ENCODE data around the gene FGD2.
"Not testable (repeated sequence)": the region's sequence is repeated elsewhere in the genome, so short reads cannot be mapped to it uniquely, and the experiment has no call there.

Gene FGD2

GRCh38 chr6:37043091-37043490 lies 37.6 kb downstream of the FGD2 start:
- DNase-seq = not testable (repeated sequence)

DNA sequence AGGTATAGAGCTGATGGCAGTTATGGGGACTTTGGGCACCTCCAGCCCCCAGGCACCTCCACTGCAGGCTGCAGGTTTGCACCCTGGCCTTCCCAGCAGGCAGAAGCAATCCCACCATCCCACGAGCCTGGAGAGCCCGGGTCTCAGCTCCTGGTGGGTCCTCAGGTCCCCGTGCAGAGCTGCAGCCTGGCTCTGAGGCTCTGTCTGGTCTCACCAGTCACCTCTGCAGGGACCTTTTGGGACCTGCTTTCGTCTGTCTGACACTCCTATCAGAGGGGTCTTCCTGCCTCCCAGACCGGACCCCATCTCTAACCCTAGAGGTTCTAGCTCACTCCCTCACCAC lies 41.9 kb downstream of the FGD2 start:
- DNase-seq = no peak

- no peak for DNase-seq
These were observed 42.4 kb downstream of the FGD2 start for GRCh38 chr6:37047689-37048402.

DNA sequence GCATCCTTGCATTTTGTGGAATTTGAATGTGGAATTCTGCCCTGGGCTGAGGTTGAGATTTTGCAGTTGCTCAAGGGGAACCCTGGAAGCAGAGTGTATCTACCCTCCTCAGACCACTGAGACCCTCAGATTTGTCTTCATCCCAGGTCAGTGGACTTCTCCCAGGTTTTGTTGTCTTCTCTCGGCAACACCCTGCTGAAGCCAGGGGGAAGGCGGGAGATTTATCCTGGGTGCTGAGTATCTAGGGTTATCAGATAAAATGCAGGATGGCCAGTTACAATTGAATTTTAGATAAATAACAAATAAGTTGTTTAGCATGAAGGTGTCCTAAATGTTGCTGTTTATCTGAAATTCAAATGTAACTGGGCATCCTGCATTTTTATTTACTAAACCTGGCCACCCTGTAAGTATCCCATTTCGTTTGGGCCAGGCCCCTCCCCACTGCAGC lies 43.0 kb downstream of the FGD2 start:
- no peak for DNase-seq

GRCh38 chr6:37048851-37049757 lies 43.6 kb downstream of the FGD2 start:
- peak; percentile 70 for DNase-seq

- DNase-seq = no peak
These were observed 44.2 kb downstream of the FGD2 start for GRCh38 chr6:37049758-37050044.

DNA sequence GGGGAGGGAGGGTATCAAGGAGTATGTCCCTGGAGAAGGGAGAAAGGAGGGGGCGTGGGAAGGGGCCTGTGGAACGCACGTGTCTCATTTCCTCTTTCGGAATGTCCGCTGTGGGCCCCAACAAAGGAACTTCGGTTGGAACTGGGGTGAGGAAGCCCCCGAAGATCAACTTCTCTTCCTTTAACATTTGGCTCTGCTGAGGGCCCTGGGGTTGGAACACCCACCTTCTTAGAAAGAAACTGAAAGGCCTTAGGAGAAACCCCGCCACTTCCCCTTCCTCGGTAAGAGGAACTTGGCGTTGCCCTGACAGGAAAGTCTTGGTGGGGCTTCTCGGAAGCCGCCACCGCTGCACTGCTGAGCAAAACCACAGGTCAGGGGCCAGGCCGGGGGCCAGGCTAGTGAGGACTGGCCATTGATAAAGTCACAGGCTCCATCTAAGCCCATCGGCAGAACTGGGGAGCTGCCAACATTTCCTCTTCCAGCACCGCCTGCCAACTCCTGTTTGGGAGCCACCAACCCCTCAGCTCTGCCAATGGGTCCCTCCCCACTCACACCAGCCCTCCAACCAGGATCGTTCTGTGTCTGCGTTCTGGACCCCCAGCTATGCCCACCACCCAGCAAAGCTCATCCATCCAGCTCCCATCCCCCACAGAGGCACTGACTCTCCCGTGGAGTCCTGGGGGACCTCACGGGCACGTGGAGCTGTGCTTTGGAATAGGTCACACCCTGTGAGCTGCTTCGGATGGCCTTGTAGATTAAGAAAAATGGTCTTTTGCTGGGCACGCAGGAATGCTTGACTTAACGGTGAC lies 44.8 kb downstream of the FGD2 start:
- DNase-seq = peak; percentile 67

- no peak for DNase-seq
These were observed 45.3 kb downstream of the FGD2 start for GRCh38 chr6:37050854-37051137.

GRCh38 chr6:37051138-37052026 lies 45.9 kb downstream of the FGD2 start:
- peak; percentile 85 for DNase-seq

GRCh38 chr6:37052027-37052628 lies 46.7 kb downstream of the FGD2 start:
- no peak for DNase-seq

DNA sequence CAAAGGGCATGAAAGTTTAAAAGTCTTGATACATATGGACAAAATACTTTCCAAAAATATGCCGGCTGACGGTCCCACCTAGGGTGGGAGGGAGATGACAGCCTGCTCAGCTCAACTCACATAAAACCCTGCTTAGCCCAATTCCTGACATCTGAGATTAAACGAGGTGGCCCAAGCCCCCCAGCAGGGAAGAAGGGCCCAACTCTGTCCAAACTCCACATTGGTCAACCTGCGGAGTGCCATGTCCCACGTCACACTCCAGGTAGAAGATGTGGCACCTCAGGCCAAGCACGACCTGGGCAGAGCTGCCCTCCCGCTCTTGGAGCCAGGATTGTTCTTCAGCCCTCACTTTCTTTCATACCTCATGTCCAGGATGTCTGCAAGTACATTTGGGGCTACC lies 48.2 kb downstream of the FGD2 start:
- DNase-seq = no peak

GRCh38 chr6:37054171-37054570 lies 48.7 kb downstream of the FGD2 start:
- no peak for DNase-seq

- DNase-seq = no peak
These were observed 49.1 kb downstream of the FGD2 start for GRCh38 chr6:37054580-37054979.

DNA sequence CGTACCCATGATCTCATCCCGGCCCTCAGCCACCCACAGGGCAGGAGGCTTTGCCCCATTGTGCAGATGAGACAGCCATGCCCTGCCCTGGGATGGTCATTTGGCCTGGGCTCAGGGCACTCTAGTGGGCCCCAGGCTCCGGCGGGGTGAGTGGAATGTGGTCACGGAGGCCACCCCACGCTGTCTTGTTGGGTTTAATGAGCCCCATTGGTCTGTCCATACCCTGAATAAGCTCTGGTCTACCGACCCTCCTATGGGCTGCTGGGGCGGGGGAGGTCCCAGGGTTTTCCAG lies 50.6 kb downstream of the FGD2 start:
- DNase-seq = no peak

DNA sequence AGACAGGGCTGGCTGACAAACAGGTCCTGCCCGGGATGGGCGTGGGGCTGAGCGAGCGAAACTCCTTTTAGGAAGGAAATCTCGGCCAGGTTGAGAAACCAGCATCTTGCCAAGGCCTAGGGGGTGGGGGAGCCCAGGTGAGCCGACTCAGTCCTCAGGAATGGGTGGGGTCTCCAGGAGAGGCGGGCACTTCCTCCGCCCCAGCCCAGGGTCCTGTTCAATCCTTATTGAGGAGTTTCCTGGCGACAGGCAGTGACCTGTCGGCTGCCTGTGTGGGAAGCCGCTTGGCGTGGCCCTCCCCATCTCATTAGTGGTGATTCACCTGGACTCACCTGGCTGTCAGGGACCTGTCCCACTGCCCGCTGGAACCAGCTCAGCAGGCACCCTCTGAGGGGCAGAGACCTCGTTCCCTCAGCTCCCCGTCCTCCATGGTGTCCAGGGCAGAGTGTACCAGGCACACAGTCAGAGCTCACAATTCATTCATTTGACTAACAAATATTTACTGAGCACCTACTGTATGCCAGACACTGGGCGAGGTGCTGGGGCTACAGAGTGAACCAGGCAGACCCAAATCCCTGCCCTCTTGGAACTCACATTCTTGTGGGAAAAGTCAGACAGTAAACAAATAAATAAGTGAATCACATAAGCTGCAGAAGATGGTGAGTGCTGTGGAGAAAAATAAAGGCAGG lies 51.1 kb downstream of the FGD2 start:
- no peak for DNase-seq

DNA sequence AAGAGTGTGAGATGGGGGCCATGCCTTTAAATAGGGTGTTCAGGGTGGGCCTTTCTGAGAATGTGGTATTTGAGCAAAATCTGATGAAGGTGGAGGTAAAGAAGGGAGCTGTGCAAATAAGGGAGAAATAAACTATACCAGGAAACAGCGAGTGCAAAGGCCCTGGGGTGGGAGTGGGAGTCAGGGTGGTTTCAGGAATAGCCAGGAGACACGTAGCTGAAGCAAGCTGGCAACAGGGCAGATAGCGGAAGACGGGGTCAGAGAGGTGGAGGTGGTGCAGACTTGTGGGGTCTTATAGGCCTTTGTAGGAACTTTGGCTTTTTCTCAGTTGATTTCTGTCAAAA lies 51.6 kb downstream of the FGD2 start:
- DNase-seq = no peak

DNA sequence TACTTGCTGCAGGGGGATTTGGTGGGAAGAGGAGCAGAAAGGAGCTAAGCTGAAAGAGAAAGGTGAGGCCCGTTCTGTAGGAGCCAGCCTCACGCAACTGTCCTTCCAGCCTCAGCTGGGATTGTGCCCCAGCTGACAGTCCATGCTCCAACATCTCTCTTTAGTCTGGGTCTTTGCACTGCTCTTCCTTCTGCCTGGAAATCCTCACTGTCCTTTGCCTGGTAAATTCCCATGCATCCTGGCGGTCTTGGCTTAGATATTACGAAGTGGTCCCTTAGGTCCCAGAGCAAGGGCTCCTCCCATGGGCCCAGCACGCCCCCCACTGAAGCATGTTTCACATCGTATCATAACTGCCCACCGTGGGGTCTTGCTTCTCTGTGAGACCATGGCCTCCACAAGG lies 52.2 kb downstream of the FGD2 start:
- DNase-seq = no peak

- DNase-seq = no peak
These were observed 52.7 kb downstream of the FGD2 start for GRCh38 chr6:37058084-37058586.

- not testable (repeated sequence) for DNase-seq
These were observed 53.5 kb downstream of the FGD2 start for GRCh38 chr6:37058984-37059343.

GRCh38 chr6:37059344-37060194 lies 54.1 kb downstream of the FGD2 start:
- DNase-seq = no peak

- no peak for DNase-seq
These were observed 54.7 kb downstream of the FGD2 start for GRCh38 chr6:37060195-37060559.

All from activated effector memory CD4-positive, alpha-beta T cell treated with Interleukin-2 at 50 U/mL for 16 hours (primary cell).